GM20000 (cell line): ENCODE measurements around the gene LUZP2.

Experiments used
- DNase-seq: peaks from one replicate; pipeline ENCODE4 v3.0.0; 2012; ENCODE audit warnings: low spot score
- CTCF ChIP-seq: IDR thresholded peaks from 2 replicates; pipeline ENCODE4 v1.5.1; 2012; ENCODE audit warnings: mild to moderate bottlenecking, control low read depth; ENCODE audit errors: extremely low read depth, missing control alignments

LUZP2 gene

GRCh38 chr11:24793479-24793878 lies 296.6 kb downstream of the LUZP2 start:
- no peak for TF ChIP-seq CTCF
- DNase-seq = no peak

- DNase-seq = no peak
- no peak for TF ChIP-seq CTCF
Measured at GRCh38 chr11:24794064-24794463, 297.2 kb downstream of the LUZP2 start.

- no peak for TF ChIP-seq CTCF
- no peak for DNase-seq
Measured at GRCh38 chr11:24805671-24806070, 308.8 kb downstream of the LUZP2 start.

DNA sequence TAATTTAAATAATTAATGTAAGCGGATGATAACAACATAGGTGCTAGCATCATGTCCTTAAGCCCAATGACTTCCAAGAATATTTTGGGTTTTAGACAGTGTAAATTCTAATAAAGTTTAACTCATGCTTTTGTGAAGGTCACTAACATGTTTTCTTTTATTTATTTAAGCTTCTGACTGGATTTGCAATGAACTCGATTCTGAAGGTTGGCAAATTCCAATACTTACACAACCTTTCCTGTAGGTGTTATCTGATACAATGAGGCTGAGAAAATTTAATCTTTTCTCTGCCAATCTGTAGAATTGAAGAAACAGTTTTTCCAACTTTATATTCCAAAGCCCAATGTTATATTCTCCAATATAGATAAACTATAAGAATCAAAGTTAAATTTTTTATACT lies 311.3 kb downstream of the LUZP2 start:
- no peak for DNase-seq
- no peak for TF ChIP-seq CTCF

DNA sequence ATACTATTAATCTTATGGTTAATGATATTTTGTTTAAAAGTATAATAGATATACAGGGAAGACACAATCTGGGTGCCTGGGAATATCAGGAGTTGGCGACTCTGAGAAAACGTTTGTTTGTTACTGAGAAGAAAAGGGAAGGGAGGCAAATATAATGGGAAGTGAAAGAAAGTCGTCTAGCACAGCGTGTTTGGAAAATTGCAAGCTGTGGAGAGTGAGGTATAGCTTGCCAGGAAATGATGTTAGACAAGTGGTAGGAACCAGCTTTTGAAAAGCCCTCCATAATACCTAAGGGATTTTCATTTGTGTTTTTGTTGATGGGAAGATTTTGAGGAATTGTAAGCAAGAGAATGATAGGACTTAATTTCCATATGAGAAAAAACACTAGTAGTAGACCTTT lies 322.2 kb downstream of the LUZP2 start:
- no peak for TF ChIP-seq CTCF
- DNase-seq = no peak

DNA sequence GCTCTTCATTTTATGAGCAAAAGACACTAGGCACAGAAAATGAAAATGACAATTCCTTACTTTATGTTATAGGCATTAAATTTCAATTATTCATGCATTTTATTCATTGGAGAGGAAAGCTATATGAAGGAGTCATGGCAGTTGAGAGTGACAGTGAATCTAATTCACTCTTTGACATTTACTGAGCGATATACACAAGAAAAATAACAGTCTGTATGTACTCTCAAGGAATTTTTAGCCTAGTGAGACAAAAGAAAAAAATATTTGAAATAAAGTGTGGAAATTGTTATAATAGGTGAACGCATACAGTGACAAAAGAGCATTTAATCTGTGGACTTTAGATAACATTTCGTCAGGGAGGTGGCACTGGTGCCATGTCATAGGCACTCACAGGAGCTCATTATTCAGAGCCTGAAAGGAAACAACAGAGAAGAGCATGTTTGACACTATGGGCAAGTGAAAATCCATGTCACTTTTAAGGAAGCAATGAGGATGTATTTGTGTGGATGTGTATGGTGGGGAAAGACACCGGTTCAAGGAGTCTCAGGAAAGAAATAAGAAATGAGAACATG lies 323.1 kb downstream of the LUZP2 start:
- TF ChIP-seq CTCF = no peak
- no peak for DNase-seq

- TF ChIP-seq CTCF = no peak
Measured at GRCh38 chr11:24820541-24820940, 323.7 kb downstream of the LUZP2 start.

More at GRCh38 chr11:24820541-24820940, 323.7 kb downstream of the LUZP2 start:
- DNase-seq = no peak
